GM18507 (cell line): Measurements from ENCODE around the gene WWC2.
A peak's percentile ranks its signal among the peaks of the same experiment; 100 is the strongest.

Experiments
- DNase-seq: peaks from one replicate; pipeline ENCODE4 v3.0.0; 2011; ENCODE audit warnings: low read depth; ENCODE audit not compliant: insufficient read length; ENCODE audit errors: extremely low spot score
- FAIRE-seq: peaks from 2 replicates; lab custom pipeline; 2011; peaks lifted over from hg19 to GRCh38; lab: Jason Lieb, UNC

WWC2 gene

GRCh38 chr4:183241721-183242151 is 142.7 kb downstream of the WWC2 start:
- no peak for DNase-seq
- FAIRE-seq = no peak

GRCh38 chr4:183242291-183242690 is 143.2 kb downstream of the WWC2 start:
- DNase-seq = no peak
- FAIRE-seq = no peak

GRCh38 chr4:183244019-183244418 is 145.0 kb downstream of the WWC2 start:
- FAIRE-seq (no peak), DNase-seq (no peak)

GRCh38 chr4:183244506-183244905 is 145.4 kb downstream of the WWC2 start:
- no peak for DNase-seq
- no peak for FAIRE-seq

- DNase-seq (no peak), FAIRE-seq (no peak)
Measured at GRCh38 chr4:183248201-183248600, 149.1 kb downstream of the WWC2 start.

- DNase-seq (no peak), FAIRE-seq (peak; percentile 54)
Measured at GRCh38 chr4:183249854-183250253, 150.8 kb downstream of the WWC2 start.

GRCh38 chr4:183250831-183251230 is 151.8 kb downstream of the WWC2 start:
- no peak for FAIRE-seq

GRCh38 chr4:183252959-183253358 is 153.9 kb downstream of the WWC2 start:
- DNase-seq = no peak
- no peak for FAIRE-seq

More at GRCh38 chr4:183250831-183251230, 151.8 kb downstream of the WWC2 start:
- DNase-seq = no peak

GRCh38 chr4:183253451-183253850 is 154.4 kb downstream of the WWC2 start:
- no peak for DNase-seq
- no peak for FAIRE-seq

- DNase-seq (no peak), FAIRE-seq (no peak)
Measured at GRCh38 chr4:183254162-183254561, 155.1 kb downstream of the WWC2 start.

- FAIRE-seq (no peak), DNase-seq (no peak)
Measured at GRCh38 chr4:183255487-183255886, 156.4 kb downstream of the WWC2 start.

- DNase-seq (no peak), FAIRE-seq (no peak)
Measured at GRCh38 chr4:183256343-183256742, 157.3 kb downstream of the WWC2 start.

GRCh38 chr4:183256756-183257385 is 157.8 kb downstream of the WWC2 start:
- FAIRE-seq (no peak), DNase-seq (peak; percentile 8)

- no peak for DNase-seq
- no peak for FAIRE-seq
Measured at GRCh38 chr4:183257808-183258207, 158.8 kb downstream of the WWC2 start.

- DNase-seq (no peak), FAIRE-seq (no peak)
Measured at GRCh38 chr4:183260491-183261151, 161.6 kb downstream of the WWC2 start.

- FAIRE-seq = peak; percentile 80
- DNase-seq = peak; percentile 38
Measured at GRCh38 chr4:183261953-183262775, 163.1 kb downstream of the WWC2 start.

GRCh38 chr4:183262776-183263100 is 163.7 kb downstream of the WWC2 start:
- no peak for DNase-seq
- FAIRE-seq = no peak

GRCh38 chr4:183263787-183264386 is 164.8 kb downstream of the WWC2 start:
- no peak for FAIRE-seq
- no peak for DNase-seq

GRCh38 chr4:183264614-183265013 is 165.6 kb downstream of the WWC2 start:
- no peak for FAIRE-seq
- no peak for DNase-seq

- FAIRE-seq (no peak), DNase-seq (no peak)
Measured at GRCh38 chr4:183266371-183266770, 167.3 kb downstream of the WWC2 start.
